ENCODE data around the gene PTPRJ. TPM values are rescaled to one million over a fixed set of nuclear protein-coding genes. Genes with fewer than 3 reads are reported as not detected.

PTPRJ gene
- total and polyA plus RNA-seq, 2 donors (not counting 3 experiments of a cell fraction or from before 2014, with no cell fraction given): 3.1 to 7.7 TPM

- DNase-seq (ENCODE audit: low read depth, low spot score): peak; percentile 52
- peak; percentile 68 for FAIRE-seq
- H3K4me3 ChIP-seq (replicated peaks in 1 of 3; ENCODE audit: insufficient read depth in 1 of 3, low read depth in 1 of 3, low read length in 3 of 3): no peak overlapping the region
- no peak overlapping the region for H3K9ac ChIP-seq (replicated peaks; ENCODE audit: extremely low read depth, insufficient read depth, low read length)
- no peak overlapping the region for H2AFZ ChIP-seq (ENCODE audit: low read depth, low read length)
- no peaks in the 10 kb centered on the region for H3K9me3 ChIP-seq (replicated peaks; ENCODE audit: control insufficient read depth, insufficient read depth, low read length)
- BruUV-seq (replicated peaks): no TSS peak
- H3K4me1 ChIP-seq (ENCODE audit: control insufficient read depth, extremely low read depth, insufficient read depth, low read length): peaks cover 6% of the 10 kb centered on the region
- no peaks in the 10 kb centered on the region for H3K27me3 ChIP-seq (ENCODE audit: control insufficient read depth in 2 of 2, insufficient read depth in 2 of 2, low read length in 2 of 2)
- ChIA-PET CTCF (interaction anchor here (0.8 to 1.8 kb wide), 8 partner anchors 10 to 1823 kb away, joined by 3 to 11 read pairs (median 4); no protein-coding TSS in a partner anchor), POLR2A (no interaction called here)
- H3K4me2 ChIP-seq (ENCODE audit: insufficient read depth, low read length): no peak overlapping the region
- intact Hi-C loops (cut with micrococcal nuclease) (loop anchor here (2.0 to 10.0 kb wide), 4 partner anchors 56 to 1354 kb away; partner anchors contain the start of gene OR4S1), dilution Hi-C loops (cut with MboI; ENCODE audit: extremely low pct_ligation_motif_present, low sequenced_read_pairs) (no loop called here)
- no peaks in the 10 kb centered on the region for H3K79me2 ChIP-seq (ENCODE audit: control insufficient read depth, insufficient read depth, low read length)
- H4K20me1 ChIP-seq (replicated peaks; ENCODE audit: control insufficient read depth, extremely low read depth, insufficient read depth, low read length): no peaks in the 10 kb centered on the region
- TF ChIP-seq FOS (IDR thresholded peaks at IDR 0.05; ENCODE audit: borderline replicate concordance, insufficient read depth, low read length): no peak
- TF ChIP-seq CTCF (IDR thresholded peaks at IDR 0.05; ENCODE audit: extremely low read depth in 1 of 2, insufficient read depth in 1 of 2, low read depth in 1 of 2, low read length in 2 of 2): peak; percentile 84 to 98
- no peaks in the 10 kb centered on the region for H3K9me1 ChIP-seq (replicated peaks; ENCODE audit: control insufficient read depth, extremely low read depth, insufficient read depth, low read length)
- no peak overlapping the region for H3K27ac ChIP-seq (ENCODE audit: insufficient read depth, low read depth, low read length)
- H3K36me3 ChIP-seq (ENCODE audit: control insufficient read depth in 2 of 2, extremely low read depth in 1 of 2, insufficient read depth in 2 of 2, low read length in 2 of 2): no peaks in the 10 kb centered on the region
These were observed 192.7 kb downstream of the PTPRJ start for GRCh38 chr11:48172818-48173609.

- H3K4me3 ChIP-seq (replicated peaks in 1 of 3; ENCODE audit: insufficient read depth in 1 of 3, low read depth in 1 of 3, low read length in 3 of 3): no peak overlapping the region
- no peaks in the 10 kb centered on the region for H3K9me3 ChIP-seq (replicated peaks; ENCODE audit: control insufficient read depth, insufficient read depth, low read length)
- no peak overlapping the region for H2AFZ ChIP-seq (ENCODE audit: low read depth, low read length)
- intact Hi-C loops (cut with micrococcal nuclease): loop anchor here (10.0 kb wide), 1 partner anchor 987 kb away; no protein-coding TSS in a partner anchor
- BruUV-seq (replicated peaks): no TSS peak
- no peaks in the 10 kb centered on the region for H3K27me3 ChIP-seq (ENCODE audit: control insufficient read depth in 2 of 2, insufficient read depth in 2 of 2, low read length in 2 of 2)
- no peak for DNase-seq (ENCODE audit: low read depth, low spot score)
- H4K20me1 ChIP-seq (replicated peaks; ENCODE audit: control insufficient read depth, extremely low read depth, insufficient read depth, low read length): no peaks in the 10 kb centered on the region
- H3K79me2 ChIP-seq (ENCODE audit: control insufficient read depth, insufficient read depth, low read length): no peaks in the 10 kb centered on the region
- POLR2A ChIA-PET: no interaction called here
- H3K36me3 ChIP-seq (ENCODE audit: control insufficient read depth in 2 of 2, extremely low read depth in 1 of 2, insufficient read depth in 2 of 2, low read length in 2 of 2): no peaks in the 10 kb centered on the region
- no peaks in the 10 kb centered on the region for H3K9me1 ChIP-seq (replicated peaks; ENCODE audit: control insufficient read depth, extremely low read depth, insufficient read depth, low read length)
- TF ChIP-seq POLR2AphosphoS5 (IDR thresholded peaks at IDR 0.05; ENCODE audit: insufficient read depth, low read depth, low read length): no peak
- no peak for TF ChIP-seq MYC (IDR thresholded peaks at IDR 0.05; ENCODE audit: low read depth, low read length)
- CTCF ChIA-PET: no interaction called here
- no peak overlapping the region for H3K27ac ChIP-seq (ENCODE audit: insufficient read depth, low read depth, low read length)
- FAIRE-seq: no peak
- dilution Hi-C loops (cut with MboI; ENCODE audit: extremely low pct_ligation_motif_present, low sequenced_read_pairs): no loop called here
- no peak overlapping the region for H3K4me2 ChIP-seq (ENCODE audit: insufficient read depth, low read length)
- H3K4me1 ChIP-seq (ENCODE audit: control insufficient read depth, extremely low read depth, insufficient read depth, low read length): no peaks in the 10 kb centered on the region
- H3K9ac ChIP-seq (replicated peaks; ENCODE audit: extremely low read depth, insufficient read depth, low read length): no peak overlapping the region
These were observed 197.3 kb downstream of the PTPRJ start for GRCh38 chr11:48177661-48178060.

All from endothelial cell of umbilical vein (primary cell).